Testis (tissue), 2 donors: ENCODE results near the gene ZNF70.

Experiments
- POLR2A ChIP-seq: fragments of 450-650 bp; IDR thresholded peaks from one replicate; pipeline ENCODE4 v1.6.1; 2017; ENCODE audit warnings: antibody characterized with exemption, mild to moderate bottlenecking, moderate library complexity
- TF ChIP-seq, protein P1 (sequence below), 3 experiments: fragments of 450-650 bp in 2 of 3; fragments of 200-600 bp in 1 of 3; sonication (generic) in 1 of 3; IDR thresholded peaks; one replicate each; pipeline ENCODE4 v1.5.1; 2016 to 2019; ENCODE audit warnings: antibody characterized with exemption in 3 of 3, mild to moderate bottlenecking in 2 of 3, moderate library complexity in 1 of 3

- TF ChIP-seq, protein P1, sequence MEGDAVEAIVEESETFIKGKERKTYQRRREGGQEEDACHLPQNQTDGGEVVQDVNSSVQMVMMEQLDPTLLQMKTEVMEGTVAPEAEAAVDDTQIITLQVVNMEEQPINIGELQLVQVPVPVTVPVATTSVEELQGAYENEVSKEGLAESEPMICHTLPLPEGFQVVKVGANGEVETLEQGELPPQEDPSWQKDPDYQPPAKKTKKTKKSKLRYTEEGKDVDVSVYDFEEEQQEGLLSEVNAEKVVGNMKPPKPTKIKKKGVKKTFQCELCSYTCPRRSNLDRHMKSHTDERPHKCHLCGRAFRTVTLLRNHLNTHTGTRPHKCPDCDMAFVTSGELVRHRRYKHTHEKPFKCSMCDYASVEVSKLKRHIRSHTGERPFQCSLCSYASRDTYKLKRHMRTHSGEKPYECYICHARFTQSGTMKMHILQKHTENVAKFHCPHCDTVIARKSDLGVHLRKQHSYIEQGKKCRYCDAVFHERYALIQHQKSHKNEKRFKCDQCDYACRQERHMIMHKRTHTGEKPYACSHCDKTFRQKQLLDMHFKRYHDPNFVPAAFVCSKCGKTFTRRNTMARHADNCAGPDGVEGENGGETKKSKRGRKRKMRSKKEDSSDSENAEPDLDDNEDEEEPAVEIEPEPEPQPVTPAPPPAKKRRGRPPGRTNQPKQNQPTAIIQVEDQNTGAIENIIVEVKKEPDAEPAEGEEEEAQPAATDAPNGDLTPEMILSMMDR (IDR thresholded peaks at IDR 0.05): no peak
- TF ChIP-seq POLR2A: no peak
Observed at GRCh38 chr22:23696326-23696851, 54.5 kb downstream of the ZNF70 start.
